GM12878 (cell line): Measurements from ENCODE around the gene SSR1. TPM values are rescaled to one million over a fixed set of nuclear protein-coding genes. Genes with fewer than 3 reads are reported as not detected.
A peak's percentile ranks its signal among the peaks of the same experiment; 100 is the strongest.
"Not testable (repeated sequence)": the region's sequence is repeated elsewhere in the genome, so short reads cannot be mapped to it uniquely, and the experiment has no call there.

Source experiments
- ATAC-seq: fragments of 200-7000 bp; cut with Tn5 transposase; 3 replicates; pipeline ENCODE4 v1.9.1; 2020; ENCODE audit warnings: mild to moderate bottlenecking, moderate library complexity
- BruUV-seq: library from RNA; stranded (reverse); fragments of 400-500 nt; replicated peaks from 2 replicates; lab custom pipeline; 2021; lab: Mats Ljungman, UMichigan
- CTCF ChIA-PET: fragments of 300-600 bp; sonication (Branson Sonifier 250); formaldehyde crosslinking; extraction: SDS; loops from one replicate; lab custom pipeline; 2021; ENCODE audit warnings: inconsistent platforms; lab: Yijun Ruan, JAX
- POLR2A ChIA-PET: fragments of 350-600 bp; formaldehyde crosslinking; extraction: SDS; loops from one replicate; lab custom pipeline; 2021; ENCODE audit warnings: inconsistent platforms; lab: Charles Lee
- RAD21 ChIA-PET: fragments of 300-600 bp; sonication (Branson Sonifier 250); formaldehyde crosslinking; loops from one replicate; lab custom pipeline; 2023; ENCODE audit warnings: antibody characterized with exemption; ENCODE audit not compliant: unreplicated experiment; lab: Charles Lee
- SMC1A ChIA-PET: fragments of 300-600 bp; sonication (Branson Sonifier 250); formaldehyde crosslinking; loops from one replicate; lab custom pipeline; 2023; ENCODE audit not compliant: unreplicated experiment, uncharacterized antibody; lab: Charles Lee
- DNase-seq: peaks from one replicate; pipeline ENCODE4 v3.0.0-alpha.2; 2011; ENCODE audit warnings: low read depth, low spot score
- FAIRE-seq: peaks from 3 replicates; lab custom pipeline; 2011; peaks lifted over from hg19 to GRCh38; lab: Jason Lieb, UNC
- H2AFZ ChIP-seq: 2 replicates; pipeline ENCODE4 v1.6.0; 2011; ENCODE audit warnings: low read depth, low read length, control low read depth; ENCODE audit not compliant: control insufficient read depth
- H3K27ac ChIP-seq: 2 replicates; pipeline ENCODE4 v1.5.1; 2011; ENCODE audit warnings: control low read depth; ENCODE audit not compliant: control insufficient read depth, insufficient read depth
- H3K27me3 ChIP-seq, 2 experiments: replicated peaks in 1 of 2; 2 replicates each; pipeline versions ENCODE4 v1.6.0 to v1.6.1; 2011; ENCODE audit warnings: low read length in 1 of 2; ENCODE audit not compliant: control insufficient read depth in 2 of 2, insufficient read depth in 2 of 2
- H3K36me3 ChIP-seq, 2 experiments: 2 replicates each; pipeline ENCODE4 v1.5.1; 2011; ENCODE audit warnings: low read length in 1 of 2; ENCODE audit not compliant: control insufficient read depth in 2 of 2, insufficient read depth in 2 of 2
- H3K4me1 ChIP-seq: 2 replicates; pipeline ENCODE4 v1.6.1; 2011; ENCODE audit warnings: mild to moderate bottlenecking, low read length, moderate library complexity, mixed read lengths; ENCODE audit not compliant: control insufficient read depth, insufficient read depth
- H3K4me2 ChIP-seq: 2 replicates; pipeline ENCODE4 v1.6.0; 2011; ENCODE audit warnings: control low read depth; ENCODE audit not compliant: control insufficient read depth, insufficient read depth
- H3K4me3 ChIP-seq: fragments of 200-600 bp; sonication (generic); 2 replicates; pipeline ENCODE4 v1.5.1; 2016
- H3K79me2 ChIP-seq: 2 replicates; pipeline ENCODE4 v1.6.0; 2011; ENCODE audit warnings: low read length; ENCODE audit not compliant: control insufficient read depth, insufficient read depth
- H3K9ac ChIP-seq: 2 replicates; pipeline ENCODE4 v1.8.0; 2011; ENCODE audit warnings: low read length, control low read depth, mixed read lengths; ENCODE audit not compliant: control insufficient read depth, insufficient read depth
- H3K9me3 ChIP-seq: replicated peaks from 3 replicates; pipeline ENCODE4 v1.5.1; 2011; ENCODE audit warnings: mild to moderate bottlenecking, low read length; ENCODE audit not compliant: control insufficient read depth, insufficient read depth
- H4K20me1 ChIP-seq: 2 replicates; pipeline ENCODE4 v1.6.0; 2011; ENCODE audit not compliant: control insufficient read depth, insufficient read depth
- ASH2L ChIP-seq: fragments of 300-600, 200-600 bp; sonication (generic); IDR thresholded peaks from 2 replicates; pipeline ENCODE4 v1.6.1; 2017; ENCODE audit warnings: low read depth, mild to moderate bottlenecking, borderline replicate concordance
- CBX5 ChIP-seq: sonication (generic); IDR thresholded peaks from 2 replicates; pipeline ENCODE4 v1.6.1; 2016; ENCODE audit warnings: low read depth, moderate library complexity, mild to moderate bottlenecking, inconsistent platforms
- WGBS: methylation state at CpG from one replicate; pipeline ENCODE4 v1.1.6; 2016; ENCODE audit warnings: low lambda C conversion rate; ENCODE audit not compliant: insufficient replicate concordance, insufficient coverage; ENCODE audit errors: missing lambda C conversion rate; 5-methylcytosine and 5-hydroxymethylcytosine counted together
- in situ Hi-C: fragments of 300-500 bp; cut with MboI; formaldehyde crosslinking; loops from 9 replicates; pipeline ENCODE4 v1.14.3; 2018; ENCODE audit warnings: mixed read lengths
- intact Hi-C: fragments of 100-400 bp; cut with micrococcal nuclease; formaldehyde crosslinking; loops from one replicate; pipeline ENCODE4 v1.14.2; 2022; ENCODE audit not compliant: unreplicated experiment
- polyA plus RNA-seq, 11 experiments: library from polyadenylated mRNA; depleted of rRNA in 4 of 11; unstranded in 6 of 11; stranded (reverse) in 5 of 11; fragments of >200 nt; fragmentation: Nextera tagmentation in 4 of 11; fragmentation: Illumina TruSeq in 1 of 11; extraction: Ambion mirVana in 4 of 11; extraction: Trizol in 1 of 11; gene quantifications; 1 replicate in 1 of 11; 2 replicates in 10 of 11; pipeline versions ENCODE4 v1.2.1 to v1.2.3, GENCODE V29; 2011 to 2016; ENCODE audit warnings: inconsistent platforms in 2 of 11, missing spikeins in 2 of 11, low read depth in 1 of 11
- total RNA-seq, 4 experiments: library from RNA; depleted of rRNA in 3 of 4; stranded (reverse); fragments of >200 nt in 3 of 4; fragmentation: Illumina TruSeq in 1 of 4; extraction: Trizol in 1 of 4; gene quantifications; 2 replicates each; pipeline versions ENCODE4 v1.2.1 to v1.2.3, GENCODE V29; 2013 to 2021

The SSR1 gene
- total and polyA plus RNA-seq, 10 of the 15 experiments (the other 5 are each of a cell fraction or from before 2014, with no cell fraction given): 42.0 to 209 (median 128) TPM

DNA sequence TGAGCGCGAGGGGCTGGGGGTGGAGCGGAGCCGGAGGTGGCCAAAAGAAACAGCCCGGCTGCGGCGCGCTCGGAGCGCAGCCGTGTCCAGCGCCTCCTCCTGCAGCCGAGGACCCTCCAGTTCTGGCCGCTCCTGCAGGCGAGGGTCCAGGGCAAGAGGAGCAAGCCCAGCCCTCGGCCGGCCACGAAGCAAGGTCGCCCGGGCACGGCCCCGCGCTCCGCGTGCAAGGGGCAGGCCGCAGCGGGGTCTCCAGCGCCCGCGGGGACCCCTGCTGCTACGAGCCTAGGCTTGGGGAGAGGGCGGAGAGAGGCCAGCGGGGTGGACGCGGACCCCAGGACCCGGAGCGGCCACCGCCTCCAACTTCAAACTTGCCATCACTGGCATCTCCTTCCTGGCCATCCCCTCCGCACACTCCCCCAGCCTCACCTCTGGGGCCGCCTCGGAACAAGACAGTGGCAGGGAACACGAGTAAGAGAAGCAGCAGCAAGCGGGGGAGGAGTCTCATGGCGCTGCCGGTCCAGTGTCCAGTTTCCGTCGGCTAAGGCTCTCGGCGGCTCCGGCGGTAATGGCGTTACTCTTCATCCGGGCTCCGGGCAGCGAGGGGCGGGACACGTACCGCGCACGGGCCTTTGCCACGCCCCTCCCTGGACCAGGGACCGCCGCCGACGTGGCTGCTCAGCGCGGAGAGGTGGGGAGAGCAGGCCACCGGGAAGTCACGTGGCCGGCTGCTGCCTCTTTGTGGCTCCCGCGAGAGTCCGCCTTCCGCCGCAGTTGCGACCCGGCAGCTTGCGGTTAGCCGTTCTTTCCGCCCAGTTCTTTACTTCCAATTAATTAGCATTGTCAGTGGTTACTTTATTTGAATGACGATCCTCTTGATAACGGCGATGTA lies at the start of gene SSR1 (continued):
- TF ChIP-seq CBX5 (peak; percentile 5; the same call in 1 of the 2 replicates), ASH2L (no peak)

DNA sequence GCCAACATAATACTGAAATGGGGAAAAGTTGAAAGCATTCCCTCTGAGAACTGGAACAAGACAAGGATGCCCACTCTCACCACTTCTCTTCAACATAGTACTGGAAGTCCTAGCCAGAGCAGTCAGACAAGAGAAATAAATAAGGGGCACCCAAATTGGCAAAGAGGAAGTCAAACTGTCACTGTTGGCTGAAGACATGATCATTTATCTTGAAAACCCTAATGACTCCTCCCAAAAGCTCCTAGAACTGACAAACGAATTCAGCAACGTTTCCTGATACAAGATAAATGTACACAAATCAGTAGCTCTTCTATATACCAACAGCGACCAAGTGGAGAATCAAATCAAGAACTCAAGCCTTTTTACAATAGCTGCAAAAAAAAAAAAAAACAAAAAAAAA lies 38.9 kb upstream of the SSR1 start:
- intact Hi-C loops, FAIRE-seq, H3K9ac ChIP-seq, RAD21 ChIA-PET, H3K4me3 ChIP-seq, H3K4me2 ChIP-seq, CTCF ChIA-PET, POLR2A ChIA-PET, H3K9me3 ChIP-seq, BruUV-seq, H4K20me1 ChIP-seq, H3K79me2 ChIP-seq, SMC1A ChIA-PET, H3K27me3 ChIP-seq, DNase-seq, in situ Hi-C loops, ATAC-seq, H2AFZ ChIP-seq, H3K4me1 ChIP-seq, H3K27ac ChIP-seq, H3K36me3 ChIP-seq: not testable (repeated sequence)
- WGBS: 0% methylated on average over 3 of the region's 3 CpGs

DNA sequence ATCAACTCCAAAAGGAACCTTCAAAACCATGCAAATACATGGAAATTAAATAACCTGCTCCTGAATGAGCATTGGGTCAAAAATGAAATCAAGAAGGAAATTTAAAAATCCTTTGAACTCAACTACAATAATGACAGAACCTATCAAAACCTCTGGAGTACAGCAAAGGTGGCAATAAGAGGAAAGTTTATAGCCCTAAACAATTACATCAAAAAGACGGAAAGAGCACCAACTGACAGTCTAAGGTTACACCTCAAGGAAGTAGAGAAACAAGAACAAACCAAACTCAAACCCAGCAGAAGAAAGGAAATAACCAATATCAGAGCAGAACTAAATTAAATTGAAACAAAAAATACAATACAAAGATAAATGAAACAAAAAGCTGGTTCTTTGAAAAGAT lies 37.6 kb upstream of the SSR1 start:
- SMC1A ChIA-PET, H3K27me3 ChIP-seq, H3K4me2 ChIP-seq, H3K79me2 ChIP-seq, H3K4me3 ChIP-seq, BruUV-seq, RAD21 ChIA-PET, H4K20me1 ChIP-seq, H3K36me3 ChIP-seq, DNase-seq, H2AFZ ChIP-seq, POLR2A ChIA-PET, H3K4me1 ChIP-seq, H3K27ac ChIP-seq, H3K9me3 ChIP-seq, FAIRE-seq, in situ Hi-C loops, intact Hi-C loops, ATAC-seq, H3K9ac ChIP-seq: not testable (repeated sequence)
- 100% methylated on average over 1 of the region's 1 CpG for WGBS
- CTCF ChIA-PET: interaction anchor here (1.7 kb wide), 1 partner anchor 10 kb away, joined by 3 read pairs; no protein-coding TSS in a partner anchor

- H3K79me2 ChIP-seq, H4K20me1 ChIP-seq, H2AFZ ChIP-seq, BruUV-seq, intact Hi-C loops, DNase-seq, RAD21 ChIA-PET, H3K27me3 ChIP-seq, POLR2A ChIA-PET, H3K9me3 ChIP-seq, H3K4me3 ChIP-seq, ATAC-seq, H3K4me1 ChIP-seq, FAIRE-seq, in situ Hi-C loops, H3K36me3 ChIP-seq, H3K9ac ChIP-seq, H3K4me2 ChIP-seq, H3K27ac ChIP-seq: not testable (repeated sequence)
- ChIA-PET SMC1A (interaction anchor here (0.7 kb wide), 1 partner anchor 25 kb away, joined by 3 read pairs; no protein-coding TSS in a partner anchor), CTCF (interaction anchor here (0.8 to 1.2 kb wide), 2 partner anchors 8 to 72 kb away, joined by 3 read pairs; no protein-coding TSS in a partner anchor)
- WGBS: 50% methylated on average over 2 of the region's 2 CpGs
These were observed 34.6 kb upstream of the SSR1 start for GRCh38 chr6:7347551-7347997.
